ENCODE measurements around the gene ABHD5.

Gene ABHD5

GRCh38 chr3:43758592-43759225, 68.0 kb downstream of the ABHD5 start:
- H3K4me3 ChIP-seq (ENCODE audit: low read length in 2 of 2) = no peak overlapping the region
- H3K27ac ChIP-seq (ENCODE audit: low read length) = no peak overlapping the region
- no peaks in the 10 kb centered on the region for H3K4me1 ChIP-seq (ENCODE audit: control insufficient read depth, insufficient read depth, low read length)
- no peak overlapping the region for H3K9ac ChIP-seq (ENCODE audit: low read length in 2 of 2)
- H3K27me3 ChIP-seq (ENCODE audit: control insufficient read depth in 1 of 2, insufficient read depth in 2 of 2, low read length in 2 of 2) = peaks cover 0 to 3% of the 10 kb centered on the region in 2 donors
- H3K9me3 ChIP-seq (ENCODE audit: control insufficient read depth in 2 of 2, low read length in 2 of 2) = no peaks in the 10 kb centered on the region
- no peaks in the 10 kb centered on the region for H3K36me3 ChIP-seq (ENCODE audit: control insufficient read depth in 2 of 2, insufficient read depth in 2 of 2, low read length in 2 of 2)

DNA sequence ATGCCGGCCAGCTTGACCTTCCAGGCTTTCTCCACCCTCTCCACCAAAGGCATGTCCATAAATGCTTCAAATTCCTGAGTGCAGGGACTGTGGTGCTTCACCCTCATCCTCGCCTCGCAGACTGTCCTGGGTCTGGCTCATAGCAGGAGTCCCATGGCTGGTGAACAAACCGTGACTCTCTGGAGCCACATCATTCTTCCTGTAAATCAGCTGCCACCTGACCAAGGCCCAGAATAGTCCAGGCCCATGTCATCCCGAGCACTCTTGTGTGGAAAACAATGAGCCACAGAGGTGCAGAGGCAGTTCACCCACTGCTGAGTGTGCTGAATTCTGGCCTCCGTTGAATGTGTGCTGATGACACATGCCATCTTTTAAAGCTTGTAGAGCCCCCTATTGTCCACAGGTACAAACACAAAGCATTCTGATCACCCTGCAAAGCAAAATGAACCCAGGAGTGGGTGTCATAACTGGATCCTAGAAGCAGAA, 68.6 kb downstream of the ABHD5 start:
- Histone ChIP-seq H3K27ac (ENCODE audit: low read length) (no peak overlapping the region), H3K9ac (ENCODE audit: low read length in 2 of 2) (no peak overlapping the region), H3K4me3 (ENCODE audit: low read length in 2 of 2) (no peak overlapping the region), H3K36me3 (ENCODE audit: control insufficient read depth in 2 of 2, insufficient read depth in 2 of 2, low read length in 2 of 2) (no peaks in the 10 kb centered on the region), H3K9me3 (ENCODE audit: control insufficient read depth in 2 of 2, low read length in 2 of 2) (no peaks in the 10 kb centered on the region), H3K27me3 (ENCODE audit: control insufficient read depth in 1 of 2, insufficient read depth in 2 of 2, low read length in 2 of 2) (peaks cover 0 to 3% of the 10 kb centered on the region in 2 donors), H3K4me1 (ENCODE audit: control insufficient read depth, insufficient read depth, low read length) (no peaks in the 10 kb centered on the region)

GRCh38 chr3:43759938-43760337, 69.2 kb downstream of the ABHD5 start:
- no peaks in the 10 kb centered on the region for H3K4me1 ChIP-seq (ENCODE audit: control insufficient read depth, insufficient read depth, low read length)
- H3K36me3 ChIP-seq (ENCODE audit: control insufficient read depth in 2 of 2, insufficient read depth in 2 of 2, low read length in 2 of 2) = no peaks in the 10 kb centered on the region
- peaks cover 0 to 3% of the 10 kb centered on the region in 2 donors for H3K27me3 ChIP-seq (ENCODE audit: control insufficient read depth in 1 of 2, insufficient read depth in 2 of 2, low read length in 2 of 2)
- no peak overlapping the region for H3K9ac ChIP-seq (ENCODE audit: low read length in 2 of 2)
- no peak overlapping the region for H3K27ac ChIP-seq (ENCODE audit: low read length)
- H3K9me3 ChIP-seq (ENCODE audit: control insufficient read depth in 2 of 2, low read length in 2 of 2) = no peaks in the 10 kb centered on the region
- H3K4me3 ChIP-seq (ENCODE audit: low read length in 2 of 2) = no peak overlapping the region

DNA sequence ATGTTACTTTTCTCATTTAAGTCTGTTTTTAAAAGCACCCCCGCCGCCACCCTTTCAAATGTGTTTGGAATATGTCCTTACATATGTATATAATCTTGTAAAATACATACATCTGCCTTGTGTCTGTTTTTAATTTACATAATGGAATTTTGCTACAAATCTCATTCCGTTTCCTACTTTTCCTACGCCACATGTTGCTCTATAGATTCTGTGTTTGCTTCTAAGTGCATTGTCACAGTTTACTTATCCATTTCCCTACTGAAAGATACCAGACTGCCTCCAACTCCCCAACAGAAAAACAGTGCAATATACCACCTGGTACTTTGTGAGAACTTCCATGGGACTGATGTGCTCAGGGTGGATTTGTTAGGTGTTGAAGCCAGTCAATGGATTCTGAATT, 70.2 kb downstream of the ABHD5 start:
- Histone ChIP-seq H3K9me3 (ENCODE audit: control insufficient read depth in 2 of 2, low read length in 2 of 2) (no peaks in the 10 kb centered on the region), H3K27me3 (ENCODE audit: control insufficient read depth in 1 of 2, insufficient read depth in 2 of 2, low read length in 2 of 2) (peaks cover 0 to 3% of the 10 kb centered on the region in 2 donors), H3K36me3 (ENCODE audit: control insufficient read depth in 2 of 2, insufficient read depth in 2 of 2, low read length in 2 of 2) (no peaks in the 10 kb centered on the region), H3K4me1 (ENCODE audit: control insufficient read depth, insufficient read depth, low read length) (no peaks in the 10 kb centered on the region), H3K27ac (ENCODE audit: low read length) (no peak overlapping the region), H3K9ac (ENCODE audit: low read length in 2 of 2) (no peak overlapping the region), H3K4me3 (ENCODE audit: low read length in 2 of 2) (no peak overlapping the region)

GRCh38 chr3:43762451-43762850, 71.7 kb downstream of the ABHD5 start:
- no peak overlapping the region for H3K27ac ChIP-seq (ENCODE audit: low read length)
- no peaks in the 10 kb centered on the region for H3K4me1 ChIP-seq (ENCODE audit: control insufficient read depth, insufficient read depth, low read length)
- H3K36me3 ChIP-seq (ENCODE audit: control insufficient read depth in 2 of 2, insufficient read depth in 2 of 2, low read length in 2 of 2) = no peaks in the 10 kb centered on the region
- peaks cover 0 to 3% of the 10 kb centered on the region in 2 donors for H3K27me3 ChIP-seq (ENCODE audit: control insufficient read depth in 1 of 2, insufficient read depth in 2 of 2, low read length in 2 of 2)
- H3K4me3 ChIP-seq (ENCODE audit: low read length in 2 of 2) = no peak overlapping the region
- H3K9ac ChIP-seq (ENCODE audit: low read length in 2 of 2) = no peak overlapping the region
- no peaks in the 10 kb centered on the region for H3K9me3 ChIP-seq (ENCODE audit: control insufficient read depth in 2 of 2, low read length in 2 of 2)

- Histone ChIP-seq H3K4me1 (ENCODE audit: control insufficient read depth, insufficient read depth, low read length) (peaks cover 7% of the 10 kb centered on the region), H3K36me3 (ENCODE audit: control insufficient read depth in 2 of 2, insufficient read depth in 2 of 2, low read length in 2 of 2) (no peaks in the 10 kb centered on the region), H3K4me3 (ENCODE audit: low read length in 2 of 2) (no peak overlapping the region), H3K9me3 (ENCODE audit: control insufficient read depth in 2 of 2, low read length in 2 of 2) (no peaks in the 10 kb centered on the region), H3K27ac (ENCODE audit: low read length) (no peak overlapping the region), H3K9ac (ENCODE audit: low read length in 2 of 2) (no peak overlapping the region), H3K27me3 (ENCODE audit: control insufficient read depth in 1 of 2, insufficient read depth in 2 of 2, low read length in 2 of 2) (peaks cover 0 to 3% of the 10 kb centered on the region in 2 donors)
These were observed 73.3 kb downstream of the ABHD5 start for GRCh38 chr3:43764056-43764455.

GRCh38 chr3:43764471-43764870, 73.7 kb downstream of the ABHD5 start:
- Histone ChIP-seq H3K4me3 (ENCODE audit: low read length in 2 of 2) (no peak overlapping the region), H3K9me3 (ENCODE audit: control insufficient read depth in 2 of 2, low read length in 2 of 2) (no peaks in the 10 kb centered on the region), H3K27ac (ENCODE audit: low read length) (no peak overlapping the region), H3K27me3 (ENCODE audit: control insufficient read depth in 1 of 2, insufficient read depth in 2 of 2, low read length in 2 of 2) (peaks cover 0 to 3% of the 10 kb centered on the region in 2 donors), H3K36me3 (ENCODE audit: control insufficient read depth in 2 of 2, insufficient read depth in 2 of 2, low read length in 2 of 2) (no peaks in the 10 kb centered on the region), H3K9ac (ENCODE audit: low read length in 2 of 2) (no peak overlapping the region), H3K4me1 (ENCODE audit: control insufficient read depth, insufficient read depth, low read length) (peaks cover 11% of the 10 kb centered on the region)

GRCh38 chr3:43765521-43765971, 74.8 kb downstream of the ABHD5 start:
- peaks cover 22% of the 10 kb centered on the region for H3K4me1 ChIP-seq (ENCODE audit: control insufficient read depth, insufficient read depth, low read length)
- H3K27ac ChIP-seq (ENCODE audit: low read length) = no peak overlapping the region
- no peaks in the 10 kb centered on the region for H3K9me3 ChIP-seq (ENCODE audit: control insufficient read depth in 2 of 2, low read length in 2 of 2)
- H3K27me3 ChIP-seq (ENCODE audit: control insufficient read depth in 1 of 2, insufficient read depth in 2 of 2, low read length in 2 of 2) = peaks cover 0 to 3% of the 10 kb centered on the region in 2 donors
- H3K9ac ChIP-seq (ENCODE audit: low read length in 2 of 2) = no peak overlapping the region
- no peak overlapping the region for H3K4me3 ChIP-seq (ENCODE audit: low read length in 2 of 2)
- H3K36me3 ChIP-seq (ENCODE audit: control insufficient read depth in 2 of 2, insufficient read depth in 2 of 2, low read length in 2 of 2) = no peaks in the 10 kb centered on the region

GRCh38 chr3:43766672-43767465, 76.1 kb downstream of the ABHD5 start:
- Histone ChIP-seq H3K27me3 (ENCODE audit: control insufficient read depth in 1 of 2, insufficient read depth in 2 of 2, low read length in 2 of 2) (no peaks in the 10 kb centered on the region), H3K4me1 (ENCODE audit: control insufficient read depth, insufficient read depth, low read length) (peaks cover 29% of the 10 kb centered on the region), H3K4me3 (ENCODE audit: low read length in 2 of 2) (no peak overlapping the region), H3K9ac (ENCODE audit: low read length in 2 of 2) (no peak overlapping the region), H3K36me3 (ENCODE audit: control insufficient read depth in 2 of 2, insufficient read depth in 2 of 2, low read length in 2 of 2) (no peaks in the 10 kb centered on the region), H3K27ac (ENCODE audit: low read length) (no peak overlapping the region), H3K9me3 (ENCODE audit: control insufficient read depth in 2 of 2, low read length in 2 of 2) (no peaks in the 10 kb centered on the region)

DNA sequence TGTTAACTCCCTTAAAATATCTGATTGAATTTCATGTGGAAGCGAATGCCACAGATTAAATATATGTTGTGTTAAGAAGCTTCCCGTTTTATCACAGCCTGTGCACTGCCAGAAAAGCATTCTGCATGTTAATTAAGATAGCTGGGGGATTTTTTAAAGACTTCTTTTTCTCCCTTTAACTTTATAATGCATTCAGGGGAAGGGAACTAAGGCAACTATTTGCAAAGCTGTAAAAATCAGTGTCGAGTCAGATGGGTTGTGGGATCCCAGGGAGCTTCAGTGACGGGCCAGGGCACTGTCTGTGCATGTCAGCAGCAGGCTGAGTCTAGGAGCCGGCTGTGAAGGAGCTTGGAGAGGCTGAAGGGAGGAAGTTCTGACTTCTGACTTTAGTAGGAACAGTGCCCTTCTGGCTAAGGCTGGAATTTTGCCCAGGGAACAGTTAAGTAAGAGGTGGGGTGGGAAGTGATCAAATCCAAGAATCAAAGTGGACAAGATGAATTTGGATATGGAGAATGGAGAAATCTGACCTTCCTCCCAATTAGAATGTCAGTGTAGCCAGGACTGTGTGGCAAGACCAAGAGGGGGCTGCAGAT, 77.7 kb downstream of the ABHD5 start:
- Histone ChIP-seq H3K9me3 (ENCODE audit: control insufficient read depth in 2 of 2, low read length in 2 of 2) (no peaks in the 10 kb centered on the region), H3K27me3 (ENCODE audit: control insufficient read depth in 1 of 2, insufficient read depth in 2 of 2, low read length in 2 of 2) (no peaks in the 10 kb centered on the region), H3K4me1 (ENCODE audit: control insufficient read depth, insufficient read depth, low read length) (peaks cover 34% of the 10 kb centered on the region), H3K4me3 (ENCODE audit: low read length in 2 of 2) (peak overlapping the region in 1 of 2 donors; percentile 72), H3K27ac (ENCODE audit: low read length) (no peak overlapping the region), H3K9ac (ENCODE audit: low read length in 2 of 2) (no peak overlapping the region), H3K36me3 (ENCODE audit: control insufficient read depth in 2 of 2, insufficient read depth in 2 of 2, low read length in 2 of 2) (no peaks in the 10 kb centered on the region)

Measured in stomach smooth muscle (tissue), 2 donors.